ENCODE results near the gene HOXC13.

The HOXC13 gene

DNA sequence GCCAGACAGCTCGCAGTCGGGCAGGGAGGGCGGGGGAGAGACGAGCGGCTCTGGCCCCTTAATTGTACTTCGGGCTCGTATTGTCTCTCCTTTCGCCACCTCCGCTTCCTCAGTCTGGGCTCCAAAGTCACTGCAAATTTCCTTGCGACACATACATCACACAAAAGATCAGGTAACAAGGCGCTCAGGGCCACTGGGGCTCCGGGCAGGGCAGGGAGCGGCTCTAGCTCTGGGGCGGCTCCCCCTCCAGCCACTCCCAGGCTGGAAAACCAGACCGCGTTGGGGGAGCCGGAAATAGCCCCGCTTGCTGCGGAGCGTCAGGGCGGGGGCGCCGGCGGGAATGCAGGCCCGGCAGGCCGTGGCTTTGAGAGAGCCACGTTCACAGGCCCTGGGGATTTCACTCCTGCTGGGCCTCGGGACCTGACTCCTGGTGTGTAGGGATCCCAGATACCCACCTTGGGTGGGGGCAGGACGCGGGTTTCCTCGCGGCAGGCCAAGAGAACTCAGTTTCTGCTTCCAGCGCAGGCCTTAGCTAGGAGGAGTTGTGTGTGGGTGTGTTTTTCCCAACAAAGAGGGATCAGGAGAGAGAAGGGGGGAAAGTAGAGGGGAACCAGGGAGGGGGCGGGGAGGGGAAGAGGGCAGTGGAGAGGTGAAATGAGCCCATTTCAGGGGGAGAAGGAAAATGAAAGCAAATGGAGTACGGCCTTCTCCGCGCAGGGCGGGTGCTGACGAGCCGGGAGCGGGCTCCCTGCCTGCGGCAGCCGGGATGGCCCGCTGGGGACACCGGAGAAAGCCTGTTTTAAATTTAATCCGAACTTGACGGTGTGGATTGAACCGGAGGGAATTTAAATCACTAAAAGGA lies 57.0 kb downstream of the HOXC13 start:
- DNase-seq (ENCODE audit: low spot score) = peak; percentile 83
